Ovary (tissue), 3 donors: ENCODE measurements around the gene RPUSD3.

Experiments used
- CTCF ChIP-seq, 3 donors: fragments of 450-650 bp in 2 of 3; fragments of 200-600 bp in 1 of 3; IDR thresholded peaks; one replicate each; pipeline versions ENCODE4 v1.5.1 to v1.8.0; 2016 to 2022; ENCODE audit warnings: antibody characterized with exemption in 3 of 3, mild to moderate bottlenecking in 1 of 3
- EP300 ChIP-seq: sonication (generic); formaldehyde crosslinking; IDR thresholded peaks from one replicate; pipeline ENCODE4 v1.6.1; 2017; ENCODE audit warnings: antibody characterized with exemption
- POLR2A ChIP-seq: fragments of 450-650 bp; IDR thresholded peaks from one replicate; pipeline ENCODE4 v1.6.1; 2017; ENCODE audit warnings: antibody characterized with exemption, mild to moderate bottlenecking, moderate library complexity
- donor health status: DM: no; HTN: no; CAD: no.

DNA sequence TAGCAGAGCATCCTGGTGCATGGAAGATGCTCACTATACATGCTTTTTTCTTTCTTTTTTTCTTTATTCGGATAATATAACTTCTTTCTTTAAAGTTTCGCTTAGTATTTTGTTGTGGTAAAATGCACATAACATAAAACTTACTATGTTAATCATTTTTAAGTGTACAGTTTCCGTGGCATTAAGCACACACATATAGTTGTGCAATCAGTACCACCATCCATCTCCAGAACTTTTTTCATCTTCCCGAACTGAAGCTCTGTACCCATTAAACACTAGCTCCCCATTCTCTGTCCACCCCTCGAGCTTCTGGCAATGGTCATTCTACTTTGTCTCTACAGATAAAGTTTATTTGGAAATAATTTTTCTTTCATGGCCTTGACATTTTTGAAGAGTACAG, 45.6 kb upstream of the RPUSD3 start:
- TF ChIP-seq CTCF (IDR thresholded peaks at IDR 0.05) (no peak), POLR2A (no peak), EP300 (no peak)
